Mammary epithelial cell (primary cell): ENCODE measurements around the gene CNPY3.

Source experiments
- CTCF ChIP-seq, 2 donors: IDR thresholded peaks in 1 of 2; conservative IDR thresholded peaks in 1 of 2; 2 replicates each; pipeline ENCODE4 v1.5.1; 2011 to 2012; ENCODE audit warnings: inconsistent platforms in 2 of 2, low read length in 2 of 2, mild to moderate bottlenecking in 2 of 2, control low read depth in 1 of 2, low read depth in 1 of 2; ENCODE audit not compliant: insufficient read depth in 1 of 2; ENCODE audit errors: extremely low read depth in 1 of 2
- EZH2 ChIP-seq: IDR thresholded peaks from 2 replicates; pipeline ENCODE4 v1.6.1; 2012; ENCODE audit warnings: low read length, inconsistent platforms, borderline replicate concordance

GRCh38 chr6:42971746-42972327 lies 42.6 kb downstream of the CNPY3 start:
- TF ChIP-seq CTCF (conservative IDR thresholded peaks at IDR 0.05 in 1 of 2, IDR thresholded peaks at IDR 0.05 in 1 of 2; ENCODE audit: extremely low read depth in 1 of 2, insufficient read depth in 1 of 2, low read depth in 1 of 2, low read length in 2 of 2) = no peak
- no peak for TF ChIP-seq EZH2
